GM23338 (cell line): Measurements from ENCODE around the gene HSPB6. TPM values are rescaled to one million over a fixed set of nuclear protein-coding genes. Genes with fewer than 3 reads are reported as not detected.
A peak's percentile ranks its signal among the peaks of the same experiment; 100 is the strongest.

Experiments used
- ATAC-seq: fragments of 200-7000 bp; cut with Tn5 transposase; 3 replicates; pipeline ENCODE4 v1.9.1; 2020
- DNase-seq: peaks from one replicate; pipeline ENCODE4 v3.0.0-alpha.2; 2015; ENCODE audit warnings: low spot score
- H2AFZ ChIP-seq: fragments of 200-600 bp; sonication (generic); 2 replicates; pipeline ENCODE4 v1.8.0; 2016; ENCODE audit warnings: antibody characterized with exemption, mild to moderate bottlenecking, moderate library complexity
- H3F3A ChIP-seq: fragments of 200-600 bp; sonication (generic); replicated peaks from 2 replicates; pipeline ENCODE4 v1.8.0; 2017; ENCODE audit warnings: antibody characterized with exemption, mixed run types, low read depth
- H3K27ac ChIP-seq: fragments of 200-600 bp; sonication (generic); 2 replicates; pipeline ENCODE4 v1.6.1; 2016; ENCODE audit warnings: low read depth
- H3K27me3 ChIP-seq: fragments of 200-600 bp; sonication (generic); 2 replicates; pipeline ENCODE4 v1.8.0; 2016; ENCODE audit warnings: mild to moderate bottlenecking, mixed run types, moderate library complexity; ENCODE audit not compliant: insufficient read depth
- H3K36me3 ChIP-seq: fragments of 200-600 bp; sonication (generic); 2 replicates; pipeline ENCODE4 v1.8.0; 2016; ENCODE audit warnings: mild to moderate bottlenecking; ENCODE audit not compliant: insufficient read depth
- H3K4me1 ChIP-seq: fragments of 200-600 bp; sonication (generic); 2 replicates; pipeline ENCODE4 v1.8.0; 2016; ENCODE audit warnings: mild to moderate bottlenecking, moderate library complexity; ENCODE audit not compliant: insufficient read depth
- H3K4me2 ChIP-seq: fragments of 200-600 bp; sonication (generic); 2 replicates; pipeline ENCODE4 v1.7.1; 2017; ENCODE audit warnings: mixed run types
- H3K4me3 ChIP-seq: fragments of 200-600 bp; sonication (generic); 2 replicates; pipeline ENCODE4 v1.6.1; 2016; ENCODE audit warnings: mixed run types
- H3K79me2 ChIP-seq: fragments of 200-600 bp; sonication (generic); replicated peaks from 2 replicates; pipeline ENCODE4 v1.8.0; 2017; ENCODE audit warnings: mild to moderate bottlenecking; ENCODE audit not compliant: insufficient read depth
- H3K9me2 ChIP-seq: fragments of 200-600 bp; sonication (generic); 2 replicates; pipeline ENCODE4 v1.8.0; 2017; ENCODE audit not compliant: insufficient read depth
- H4K20me1 ChIP-seq: fragments of 200-600 bp; sonication (generic); replicated peaks from 2 replicates; pipeline ENCODE4 v1.8.0; 2017; ENCODE audit warnings: mild to moderate bottlenecking; ENCODE audit not compliant: insufficient read depth
- H3K27ac Mint-ChIP-seq: 2 replicates; pipeline ENCODE4 v1.8.0; 2020; ENCODE audit warnings: inconsistent platforms, mild to moderate bottlenecking, moderate library complexity, mixed read lengths
- H3K27me3 Mint-ChIP-seq: 3 replicates; pipeline ENCODE4 v1.8.0; 2022; ENCODE audit warnings: low read depth, mild to moderate bottlenecking, moderate library complexity, mixed read lengths, inconsistent platforms; ENCODE audit not compliant: insufficient read depth, poor library complexity
- H3K36me3 Mint-ChIP-seq: 3 replicates; pipeline ENCODE4 v1.8.0; 2021; ENCODE audit warnings: low read depth, mild to moderate bottlenecking, inconsistent platforms, moderate library complexity, mixed read lengths
- H3K4me1 Mint-ChIP-seq: 3 replicates; pipeline ENCODE4 v1.8.0; 2020; ENCODE audit warnings: mild to moderate bottlenecking, inconsistent platforms, mixed read lengths
- H3K4me3 Mint-ChIP-seq: 3 replicates; pipeline ENCODE4 v1.8.0; 2021; ENCODE audit warnings: moderate library complexity, mild to moderate bottlenecking, inconsistent platforms, mixed read lengths
- H3K9me3 Mint-ChIP-seq: 3 replicates; pipeline ENCODE4 v1.8.0; 2020; ENCODE audit warnings: moderate library complexity, mild to moderate bottlenecking, inconsistent platforms, mixed read lengths
- EZH2phosphoT487 ChIP-seq: fragments of 200-600 bp; sonication (generic); IDR thresholded peaks from one replicate; pipeline ENCODE4 v1.8.1; 2018; ENCODE audit warnings: antibody characterized with exemption; ENCODE audit not compliant: unreplicated experiment
- POLR2AphosphoS5 ChIP-seq: IDR thresholded peaks from 2 replicates; pipeline ENCODE4 v1.6.1; 2016; ENCODE audit warnings: antibody characterized with exemption, low read depth
- STAT1 ChIP-seq: IDR thresholded peaks from one replicate; pipeline ENCODE4 v1.6.1; 2016; ENCODE audit warnings: antibody characterized with exemption; ENCODE audit not compliant: unreplicated experiment
- ZNF114 ChIP-seq: fragments of 250-450 bp; sonication (Bioruptor Pico); IDR thresholded peaks from 2 replicates; pipeline ENCODE4 v1.5.0; 2020; ENCODE audit warnings: mild to moderate bottlenecking, moderate library complexity
- ZNF331 ChIP-seq: fragments of 250-450 bp; sonication (Bioruptor Pico); IDR thresholded peaks from 2 replicates; pipeline ENCODE4 v1.5.0; 2020; ENCODE audit warnings: low read depth, mild to moderate bottlenecking, moderate library complexity
- polyA plus RNA-seq: library from polyadenylated mRNA; unstranded; fragments of >200 nt; fragmentation: Nextera tagmentation; extraction: Ambion mirVana; gene quantifications from 2 replicates; pipeline ENCODE4 v1.2.1, GENCODE V29; 2016
- total RNA-seq: library from RNA; depleted of rRNA; stranded (reverse); fragments of >200 nt; shearing (Covaris generic); gene quantifications from 2 replicates; pipeline ENCODE4 v1.2.3, GENCODE V29; 2014
- TF ChIP-seq, protein P1 (sequence below), 2 experiments: fragments of 200-600 bp in 1 of 2; sonication (generic) in 1 of 2; conservative IDR thresholded peaks; 2 replicates each; pipeline versions ENCODE4 v1.5.1 to v1.6.1; 2016 to 2017; ENCODE audit warnings: antibody characterized with exemption in 2 of 2, low read depth in 2 of 2, mild to moderate bottlenecking in 2 of 2, moderate library complexity in 1 of 2
- TF ChIP-seq, protein P2 (sequence below): IDR thresholded peaks from one replicate; pipeline ENCODE4 v1.6.1; 2018; ENCODE audit warnings: antibody characterized with exemption; ENCODE audit not compliant: unreplicated experiment
- TF ChIP-seq, protein P3 (sequence below): IDR thresholded peaks from 2 replicates; pipeline ENCODE4 v1.6.1; 2016; ENCODE audit warnings: antibody characterized with exemption

HSPB6 gene
- total and polyA plus RNA-seq, 2 experiments from 2014 or later = 0.87 to 3.2 TPM

DNA sequence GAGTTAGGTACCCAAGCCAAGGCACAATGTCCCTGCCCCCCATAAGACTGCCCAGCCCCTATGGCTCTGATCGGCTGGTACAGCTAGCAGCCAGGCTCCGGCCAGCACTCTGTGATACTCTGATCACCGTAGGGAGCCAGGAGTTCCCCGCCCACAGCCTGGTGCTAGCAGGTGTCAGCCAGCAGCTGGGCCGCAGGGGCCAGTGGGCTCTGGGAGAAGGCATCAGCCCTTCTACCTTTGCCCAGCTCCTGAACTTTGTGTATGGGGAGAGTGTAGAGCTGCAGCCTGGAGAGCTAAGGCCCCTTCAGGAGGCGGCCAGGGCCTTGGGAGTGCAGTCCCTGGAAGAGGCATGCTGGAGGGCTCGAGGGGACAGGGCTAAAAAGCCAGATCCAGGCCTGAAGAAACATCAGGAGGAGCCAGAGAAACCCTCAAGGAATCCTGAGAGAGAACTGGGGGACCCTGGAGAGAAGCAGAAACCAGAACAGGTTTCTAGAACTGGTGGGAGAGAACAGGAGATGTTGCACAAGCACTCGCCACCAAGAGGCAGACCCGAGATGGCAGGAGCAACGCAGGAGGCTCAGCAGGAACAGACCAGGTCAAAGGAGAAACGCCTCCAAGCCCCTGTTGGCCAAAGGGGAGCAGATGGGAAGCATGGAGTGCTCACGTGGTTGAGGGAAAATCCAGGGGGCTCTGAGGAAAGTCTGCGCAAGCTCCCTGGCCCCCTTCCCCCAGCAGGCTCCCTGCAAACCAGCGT, 42.1 kb downstream of the HSPB6 start:
- Histone ChIP-seq H3K4me3 (peak overlapping the region; percentile 85; the same call in 1 of the 2 replicates), H3K27ac (no peak overlapping the region), H4K20me1 (peaks cover 11% of the 10 kb centered on the region), H3K79me2 (peaks cover 16% of the 10 kb centered on the region), H3K27me3 (no peaks in the 10 kb centered on the region), H3K9me2 (no peaks in the 10 kb centered on the region), H3F3A (peaks cover 10% of the 10 kb centered on the region; the same call in 1 of the 2 replicates), H2AFZ (no peak overlapping the region), H3K4me1 (peaks cover 48% of the 10 kb centered on the region), H3K4me2 (peak overlapping the region; percentile 99), H3K36me3 (no peaks in the 10 kb centered on the region)
- Mint-ChIP-seq H3K27ac (no peak overlapping the region), H3K4me1 (peaks cover 54% of the 10 kb centered on the region), H3K4me3 (peak overlapping the region; percentile 88), H3K9me3 (no peaks in the 10 kb centered on the region), H3K27me3 (peaks cover 28% of the 10 kb centered on the region), H3K36me3 (peaks cover 3% of the 10 kb centered on the region; the same call in 1 of the 3 replicates)
- ATAC-seq (no peak), DNase-seq (peak; percentile 68)
- TF ChIP-seq, protein P1, sequence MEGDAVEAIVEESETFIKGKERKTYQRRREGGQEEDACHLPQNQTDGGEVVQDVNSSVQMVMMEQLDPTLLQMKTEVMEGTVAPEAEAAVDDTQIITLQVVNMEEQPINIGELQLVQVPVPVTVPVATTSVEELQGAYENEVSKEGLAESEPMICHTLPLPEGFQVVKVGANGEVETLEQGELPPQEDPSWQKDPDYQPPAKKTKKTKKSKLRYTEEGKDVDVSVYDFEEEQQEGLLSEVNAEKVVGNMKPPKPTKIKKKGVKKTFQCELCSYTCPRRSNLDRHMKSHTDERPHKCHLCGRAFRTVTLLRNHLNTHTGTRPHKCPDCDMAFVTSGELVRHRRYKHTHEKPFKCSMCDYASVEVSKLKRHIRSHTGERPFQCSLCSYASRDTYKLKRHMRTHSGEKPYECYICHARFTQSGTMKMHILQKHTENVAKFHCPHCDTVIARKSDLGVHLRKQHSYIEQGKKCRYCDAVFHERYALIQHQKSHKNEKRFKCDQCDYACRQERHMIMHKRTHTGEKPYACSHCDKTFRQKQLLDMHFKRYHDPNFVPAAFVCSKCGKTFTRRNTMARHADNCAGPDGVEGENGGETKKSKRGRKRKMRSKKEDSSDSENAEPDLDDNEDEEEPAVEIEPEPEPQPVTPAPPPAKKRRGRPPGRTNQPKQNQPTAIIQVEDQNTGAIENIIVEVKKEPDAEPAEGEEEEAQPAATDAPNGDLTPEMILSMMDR (conservative IDR thresholded peaks at IDR 0.05; ENCODE audit: low read depth in 2 of 2) = peak; percentile 14 to 32; a peak in 2 of 4 replicates
- TF ChIP-seq ZNF114 (CRISPR knock-in tag) (no peak), ZNF331 (no peak)

DNA sequence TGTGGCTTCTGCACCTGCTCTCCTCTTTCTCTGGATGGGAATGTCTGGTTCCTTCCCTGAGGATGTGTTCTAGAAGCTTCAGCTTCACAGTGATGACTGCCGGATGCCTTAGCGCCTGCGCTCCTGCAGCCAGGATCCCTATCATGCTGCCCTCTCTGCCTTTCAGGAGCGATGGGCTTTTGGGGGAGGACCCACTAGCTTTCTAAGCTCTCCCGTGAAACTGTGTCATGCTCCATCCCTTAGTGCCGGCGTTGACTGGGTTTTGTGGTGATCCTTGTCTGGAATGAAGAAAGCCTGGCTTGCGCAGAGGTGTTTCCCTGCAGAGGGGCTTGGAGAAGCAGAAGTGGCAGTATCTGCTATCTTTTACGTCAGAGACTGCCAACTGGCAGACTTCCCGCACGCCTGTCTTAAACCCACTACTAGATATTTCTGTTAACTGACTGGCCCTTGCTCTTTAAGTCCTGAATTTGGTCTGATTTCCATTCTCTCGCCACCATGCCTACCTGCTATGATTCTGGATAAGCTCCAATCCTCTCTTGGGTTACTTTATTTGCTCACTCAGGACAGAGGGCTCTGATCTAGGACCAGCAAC, 42.8 kb downstream of the HSPB6 start:
- H3K27me3 ChIP-seq = no peaks in the 10 kb centered on the region
- H3K9me3 Mint-ChIP-seq = no peaks in the 10 kb centered on the region
- peaks cover 8% of the 10 kb centered on the region for H3K79me2 ChIP-seq
- no peaks in the 10 kb centered on the region for H3K36me3 ChIP-seq
- ATAC-seq (no peak), DNase-seq (no peak)
- peaks cover 3% of the 10 kb centered on the region; the same call in 1 of the 3 replicates for H3K36me3 Mint-ChIP-seq
- H3K27ac Mint-ChIP-seq = no peak overlapping the region
- H4K20me1 ChIP-seq = peaks cover 5% of the 10 kb centered on the region; the same call in 1 of the 2 replicates
- no peak overlapping the region for H3K4me2 ChIP-seq
- no peak overlapping the region; the same call in 2 of the 3 replicates for H3K4me3 Mint-ChIP-seq
- H3K4me1 ChIP-seq = peaks cover 43% of the 10 kb centered on the region
- H3K4me1 Mint-ChIP-seq = peaks cover 47% of the 10 kb centered on the region
- peaks cover 24% of the 10 kb centered on the region for H3K27me3 Mint-ChIP-seq
- peaks cover 10% of the 10 kb centered on the region; the same call in 1 of the 2 replicates for H3F3A ChIP-seq
- H3K9me2 ChIP-seq = no peaks in the 10 kb centered on the region
- H3K27ac ChIP-seq = no peak overlapping the region
- H2AFZ ChIP-seq = no peak overlapping the region
- no peak overlapping the region for H3K4me3 ChIP-seq
- TF ChIP-seq ZNF114 (CRISPR knock-in tag) = no peak
- TF ChIP-seq, protein P2, sequence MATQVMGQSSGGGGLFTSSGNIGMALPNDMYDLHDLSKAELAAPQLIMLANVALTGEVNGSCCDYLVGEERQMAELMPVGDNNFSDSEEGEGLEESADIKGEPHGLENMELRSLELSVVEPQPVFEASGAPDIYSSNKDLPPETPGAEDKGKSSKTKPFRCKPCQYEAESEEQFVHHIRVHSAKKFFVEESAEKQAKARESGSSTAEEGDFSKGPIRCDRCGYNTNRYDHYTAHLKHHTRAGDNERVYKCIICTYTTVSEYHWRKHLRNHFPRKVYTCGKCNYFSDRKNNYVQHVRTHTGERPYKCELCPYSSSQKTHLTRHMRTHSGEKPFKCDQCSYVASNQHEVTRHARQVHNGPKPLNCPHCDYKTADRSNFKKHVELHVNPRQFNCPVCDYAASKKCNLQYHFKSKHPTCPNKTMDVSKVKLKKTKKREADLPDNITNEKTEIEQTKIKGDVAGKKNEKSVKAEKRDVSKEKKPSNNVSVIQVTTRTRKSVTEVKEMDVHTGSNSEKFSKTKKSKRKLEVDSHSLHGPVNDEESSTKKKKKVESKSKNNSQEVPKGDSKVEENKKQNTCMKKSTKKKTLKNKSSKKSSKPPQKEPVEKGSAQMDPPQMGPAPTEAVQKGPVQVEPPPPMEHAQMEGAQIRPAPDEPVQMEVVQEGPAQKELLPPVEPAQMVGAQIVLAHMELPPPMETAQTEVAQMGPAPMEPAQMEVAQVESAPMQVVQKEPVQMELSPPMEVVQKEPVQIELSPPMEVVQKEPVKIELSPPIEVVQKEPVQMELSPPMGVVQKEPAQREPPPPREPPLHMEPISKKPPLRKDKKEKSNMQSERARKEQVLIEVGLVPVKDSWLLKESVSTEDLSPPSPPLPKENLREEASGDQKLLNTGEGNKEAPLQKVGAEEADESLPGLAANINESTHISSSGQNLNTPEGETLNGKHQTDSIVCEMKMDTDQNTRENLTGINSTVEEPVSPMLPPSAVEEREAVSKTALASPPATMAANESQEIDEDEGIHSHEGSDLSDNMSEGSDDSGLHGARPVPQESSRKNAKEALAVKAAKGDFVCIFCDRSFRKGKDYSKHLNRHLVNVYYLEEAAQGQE = no peak
- TF ChIP-seq, protein P1 (conservative IDR thresholded peaks at IDR 0.05; ENCODE audit: low read depth in 2 of 2) = no peak
- TF ChIP-seq, protein P3, sequence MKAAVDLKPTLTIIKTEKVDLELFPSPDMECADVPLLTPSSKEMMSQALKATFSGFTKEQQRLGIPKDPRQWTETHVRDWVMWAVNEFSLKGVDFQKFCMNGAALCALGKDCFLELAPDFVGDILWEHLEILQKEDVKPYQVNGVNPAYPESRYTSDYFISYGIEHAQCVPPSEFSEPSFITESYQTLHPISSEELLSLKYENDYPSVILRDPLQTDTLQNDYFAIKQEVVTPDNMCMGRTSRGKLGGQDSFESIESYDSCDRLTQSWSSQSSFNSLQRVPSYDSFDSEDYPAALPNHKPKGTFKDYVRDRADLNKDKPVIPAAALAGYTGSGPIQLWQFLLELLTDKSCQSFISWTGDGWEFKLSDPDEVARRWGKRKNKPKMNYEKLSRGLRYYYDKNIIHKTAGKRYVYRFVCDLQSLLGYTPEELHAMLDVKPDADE = no peak
- no peak for TF ChIP-seq STAT1
- TF ChIP-seq POLR2AphosphoS5 = no peak
- TF ChIP-seq ZNF331 = no peak
- TF ChIP-seq EZH2phosphoT487 = no peak
